Esophagus muscularis mucosa (tissue), 4 donors: ENCODE data around the gene GRIK4.

Experiments used
- EP300 ChIP-seq: sonication (generic); formaldehyde crosslinking; IDR thresholded peaks from one replicate; pipeline ENCODE4 v1.6.1; 2017; ENCODE audit warnings: antibody characterized with exemption
- POLR2A ChIP-seq: fragments of 450-650 bp; IDR thresholded peaks from one replicate; pipeline ENCODE4 v1.6.1; 2017; ENCODE audit warnings: antibody characterized with exemption, moderate library complexity, mild to moderate bottlenecking, low read depth
- POLR2AphosphoS5 ChIP-seq, 2 donors: sonication (generic); formaldehyde crosslinking; IDR thresholded peaks; one replicate each; pipeline ENCODE4 v1.6.1; 2017; ENCODE audit warnings: antibody characterized with exemption in 2 of 2
- TF ChIP-seq, protein P1 (sequence below), 3 experiments: fragments of 200-600 bp in 2 of 3; fragments of 450-650 bp in 1 of 3; sonication (generic) in 2 of 3; IDR thresholded peaks; one replicate each; pipeline ENCODE4 v1.5.1; 2017 to 2019; ENCODE audit warnings: antibody characterized with exemption in 3 of 3, mild to moderate bottlenecking in 2 of 3, moderate library complexity in 1 of 3

GRCh38 chr11:120781486-120782120 is 270.1 kb downstream of the GRIK4 start:
- TF ChIP-seq, protein P1, sequence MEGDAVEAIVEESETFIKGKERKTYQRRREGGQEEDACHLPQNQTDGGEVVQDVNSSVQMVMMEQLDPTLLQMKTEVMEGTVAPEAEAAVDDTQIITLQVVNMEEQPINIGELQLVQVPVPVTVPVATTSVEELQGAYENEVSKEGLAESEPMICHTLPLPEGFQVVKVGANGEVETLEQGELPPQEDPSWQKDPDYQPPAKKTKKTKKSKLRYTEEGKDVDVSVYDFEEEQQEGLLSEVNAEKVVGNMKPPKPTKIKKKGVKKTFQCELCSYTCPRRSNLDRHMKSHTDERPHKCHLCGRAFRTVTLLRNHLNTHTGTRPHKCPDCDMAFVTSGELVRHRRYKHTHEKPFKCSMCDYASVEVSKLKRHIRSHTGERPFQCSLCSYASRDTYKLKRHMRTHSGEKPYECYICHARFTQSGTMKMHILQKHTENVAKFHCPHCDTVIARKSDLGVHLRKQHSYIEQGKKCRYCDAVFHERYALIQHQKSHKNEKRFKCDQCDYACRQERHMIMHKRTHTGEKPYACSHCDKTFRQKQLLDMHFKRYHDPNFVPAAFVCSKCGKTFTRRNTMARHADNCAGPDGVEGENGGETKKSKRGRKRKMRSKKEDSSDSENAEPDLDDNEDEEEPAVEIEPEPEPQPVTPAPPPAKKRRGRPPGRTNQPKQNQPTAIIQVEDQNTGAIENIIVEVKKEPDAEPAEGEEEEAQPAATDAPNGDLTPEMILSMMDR (IDR thresholded peaks at IDR 0.05): no peak
- TF ChIP-seq POLR2A (no peak), EP300 (no peak), POLR2AphosphoS5 (IDR thresholded peaks at IDR 0.05) (no peak)
